Islet precursor cell (in vitro differentiated cells): ENCODE measurements around the gene LDLRAD4.

ENCODE experiments used
- DNase-seq: peaks from one replicate; pipeline ENCODE4 v3.0.0-alpha.2; 2018

Gene LDLRAD4

DNA sequence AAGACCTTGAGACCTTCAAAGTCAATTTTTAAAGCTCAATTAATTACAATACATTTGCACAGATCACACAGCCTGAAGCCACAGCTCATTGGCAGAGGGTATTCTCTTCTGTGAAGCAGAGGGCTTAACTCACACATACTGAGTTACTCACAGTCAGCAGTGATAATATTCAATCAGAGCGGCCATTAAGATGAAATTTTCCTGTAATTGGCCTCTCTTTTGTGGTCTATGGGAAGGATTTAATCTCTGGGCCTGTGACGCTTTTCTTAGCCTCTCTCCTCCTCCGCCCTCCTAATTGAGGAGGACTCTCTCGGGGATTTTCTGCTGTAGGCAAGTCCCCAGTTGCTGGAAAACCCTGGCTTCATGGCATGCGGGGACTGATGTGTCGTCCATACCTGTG, 12.3 kb upstream of the LDLRAD4 start:
- no peak for DNase-seq

DNA sequence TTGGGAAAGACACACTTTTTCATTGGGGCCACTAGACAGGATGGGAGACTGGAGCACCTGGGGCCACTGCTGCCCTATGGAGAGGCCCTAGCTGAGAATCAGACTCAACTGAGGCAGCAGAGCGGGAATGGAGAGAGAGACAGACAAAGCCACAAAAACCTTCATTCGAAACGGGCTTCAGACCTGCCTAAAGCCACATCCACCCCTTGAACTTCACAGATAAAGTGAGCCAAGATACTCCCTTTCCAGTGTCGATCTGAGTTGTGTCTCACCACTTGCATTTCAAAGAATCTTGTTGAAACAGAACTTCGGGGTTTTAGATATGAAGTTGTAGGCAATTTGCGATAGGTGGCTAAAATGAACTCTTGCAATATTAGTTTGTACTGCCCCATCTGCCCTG, 11.3 kb upstream of the LDLRAD4 start:
- DNase-seq = no peak

DNA sequence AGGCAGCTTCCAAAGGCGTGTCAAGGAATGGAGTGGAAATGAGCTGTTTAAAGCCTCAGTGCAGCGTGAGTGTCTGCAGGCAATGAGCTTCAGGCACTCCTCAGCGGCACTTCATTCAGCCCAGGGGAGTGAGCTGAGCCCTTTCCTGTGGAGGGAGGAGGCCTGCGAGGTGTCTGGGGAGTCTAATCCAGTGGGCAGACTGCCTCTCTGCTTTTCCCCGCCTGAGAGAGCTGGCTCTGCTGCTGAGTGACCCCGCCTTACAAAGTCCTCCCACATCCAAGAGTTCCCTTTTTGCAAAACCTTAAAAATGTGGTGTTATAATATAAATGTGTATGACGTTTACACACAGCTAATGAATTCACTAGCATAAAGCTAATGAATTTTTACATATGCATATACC, 7.0 kb upstream of the LDLRAD4 start:
- no peak for DNase-seq

DNA sequence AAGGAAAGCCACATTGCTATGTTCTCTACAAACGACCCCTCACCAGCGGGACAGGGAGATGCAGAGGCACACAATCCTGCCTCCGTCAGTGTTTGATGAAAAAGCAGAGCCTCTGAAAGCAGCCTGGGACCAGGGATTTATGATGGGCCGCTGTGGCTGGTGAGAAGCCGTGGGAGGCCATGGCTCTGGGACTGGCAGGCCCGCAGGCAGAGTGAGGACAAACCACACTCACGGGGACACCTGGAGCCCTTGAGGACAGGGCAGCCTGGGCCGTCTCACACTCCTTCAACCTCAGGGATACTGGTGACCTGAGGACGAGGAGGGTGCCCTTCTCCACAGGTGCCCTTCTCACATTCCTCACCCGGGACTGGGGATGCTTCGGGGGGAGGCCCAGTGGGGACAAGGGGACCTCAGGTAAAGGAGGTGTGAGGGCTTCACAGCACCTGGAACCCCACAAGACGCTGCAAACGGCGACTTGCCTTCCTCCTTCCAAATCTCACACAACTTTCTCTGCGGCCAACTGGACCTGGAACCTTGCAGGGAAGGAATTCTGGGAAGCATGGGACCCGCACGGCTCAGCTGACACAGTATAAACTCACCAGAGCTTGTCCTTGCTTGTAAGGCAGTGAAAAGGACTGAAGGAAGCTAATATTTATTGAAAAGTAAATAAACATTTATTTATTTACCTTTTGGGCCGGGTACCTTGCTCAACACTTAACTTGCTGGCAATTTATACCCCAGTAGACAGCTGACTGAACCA, 5.3 kb upstream of the LDLRAD4 start:
- no peak for DNase-seq

DNA sequence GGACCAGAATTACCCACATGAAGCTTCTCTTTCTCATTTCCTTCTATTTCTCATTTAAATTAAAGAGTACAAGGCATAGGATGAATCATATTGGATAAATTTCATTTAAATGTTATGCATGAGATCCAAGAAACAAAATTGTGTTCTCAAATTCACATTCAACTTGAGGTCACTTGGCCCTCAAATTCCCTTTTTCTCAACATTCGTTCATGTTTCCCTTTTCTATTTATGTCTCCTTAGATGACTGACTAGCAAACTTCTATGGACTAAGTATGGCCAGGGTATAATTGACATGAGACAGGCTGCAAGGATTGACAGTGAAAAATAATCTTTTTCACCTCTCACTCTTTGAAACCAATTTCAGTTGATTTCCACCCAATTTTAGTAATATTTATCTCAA, 4.0 kb upstream of the LDLRAD4 start:
- no peak for DNase-seq

DNA sequence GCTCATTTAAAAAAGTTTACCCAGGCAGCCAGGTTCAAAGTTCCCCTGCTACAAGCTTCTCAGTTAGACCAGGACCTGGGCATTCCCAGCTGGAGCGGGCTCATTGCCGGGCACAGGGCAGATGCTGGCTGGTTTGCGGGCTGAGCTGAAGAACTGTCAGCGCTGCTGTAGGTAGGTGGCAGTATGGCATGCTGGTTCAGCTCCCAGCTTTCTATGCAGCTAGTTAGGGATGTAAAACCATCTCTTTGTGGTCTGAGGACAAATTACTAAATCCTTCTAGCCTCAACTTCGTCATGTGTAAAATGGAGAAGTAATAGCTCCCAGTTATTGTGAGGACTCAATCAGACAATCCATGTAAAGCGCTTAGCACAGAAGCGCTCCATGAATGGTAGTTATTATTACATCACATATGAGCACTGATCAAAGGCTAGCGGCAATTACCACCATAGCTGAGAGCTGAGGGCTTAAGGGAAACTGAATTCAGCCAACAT, 2.4 kb upstream of the LDLRAD4 start:
- DNase-seq = peak; percentile 82

DNA sequence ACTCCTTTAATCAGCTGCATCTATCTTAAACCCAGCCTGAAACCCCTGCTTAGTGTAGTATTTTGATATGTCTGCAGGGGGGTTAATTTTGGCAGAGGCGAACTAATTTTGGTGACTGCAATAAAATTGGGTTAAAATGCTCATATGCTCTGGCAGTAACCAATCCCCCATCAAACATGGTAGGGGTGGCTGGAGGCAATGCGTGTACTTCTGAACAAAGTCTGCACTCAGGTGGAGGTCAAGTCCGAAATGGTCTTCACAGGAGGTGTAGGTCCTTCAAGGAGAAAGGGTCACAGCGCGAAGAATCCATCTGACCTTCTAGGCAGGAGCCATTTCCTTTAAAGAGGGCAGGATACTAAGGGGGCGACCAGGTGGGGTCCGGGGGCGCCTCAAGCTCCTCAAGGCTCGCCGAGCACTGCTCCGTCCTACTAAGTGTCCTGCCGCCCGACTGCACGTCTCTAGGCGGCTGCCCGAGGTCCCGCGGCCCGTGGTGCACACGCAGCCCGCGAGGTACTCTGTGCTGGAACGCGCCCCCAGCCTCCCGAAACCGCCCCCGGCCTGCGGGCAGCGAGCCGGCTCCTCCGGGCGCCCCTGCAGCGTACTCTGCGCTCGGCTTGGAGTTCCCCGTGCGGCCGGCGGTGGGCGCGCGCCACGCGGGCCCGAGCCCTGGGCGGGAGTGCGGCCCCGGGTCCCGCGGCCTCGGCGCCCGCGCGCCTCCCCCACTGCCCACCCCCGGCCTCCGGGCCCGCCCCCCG, 1.7 kb upstream of the LDLRAD4 start:
- DNase-seq = peak; percentile 69

DNA sequence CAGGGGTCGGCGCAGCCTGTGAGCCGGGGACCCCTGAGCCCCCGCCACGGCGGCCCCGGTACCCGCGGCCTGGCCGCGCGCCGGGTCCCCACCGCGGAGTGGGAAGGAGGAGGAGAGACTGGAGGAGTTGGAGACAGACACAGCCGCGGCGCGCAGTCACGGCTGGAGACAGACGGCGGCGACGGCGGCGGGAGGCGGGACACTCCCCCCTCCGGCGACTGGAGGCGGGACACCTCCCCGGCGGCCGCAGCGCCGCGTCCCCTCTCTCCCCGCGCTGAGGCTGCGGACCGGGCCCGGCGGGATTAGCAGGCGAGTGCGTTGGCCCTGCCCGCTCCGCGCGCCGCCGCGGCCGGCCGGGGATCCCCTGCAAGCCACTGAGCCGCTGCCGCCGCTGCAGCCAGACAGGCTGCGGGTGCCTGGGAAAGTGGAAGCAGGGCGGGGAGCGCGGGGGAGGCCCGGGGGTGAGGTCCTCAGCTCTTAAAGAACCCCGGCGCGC, 1.0 kb upstream of the LDLRAD4 start:
- peak; percentile 81 for DNase-seq

DNA sequence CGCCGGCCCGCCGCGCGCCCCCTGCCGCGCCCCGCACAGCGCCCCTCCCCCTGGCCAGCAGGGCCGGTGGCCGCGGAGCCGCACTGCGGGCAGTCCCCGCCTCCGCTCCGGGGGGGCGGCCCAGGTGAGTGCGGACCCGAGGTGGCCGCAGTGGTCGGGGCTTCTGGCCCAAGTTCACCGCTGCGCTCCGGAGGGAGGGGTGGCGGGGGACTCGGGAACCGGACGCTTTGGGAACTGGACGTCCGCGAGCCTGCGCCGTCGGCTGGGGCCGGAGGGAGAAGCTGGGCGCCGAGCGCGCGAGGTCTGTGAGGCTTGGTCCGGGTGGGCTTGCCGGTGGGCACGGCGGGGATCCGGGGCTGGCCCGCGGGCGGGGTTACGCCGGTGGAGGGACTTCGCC, 591 bp upstream of the LDLRAD4 start:
- peak; percentile 69 for DNase-seq

DNA sequence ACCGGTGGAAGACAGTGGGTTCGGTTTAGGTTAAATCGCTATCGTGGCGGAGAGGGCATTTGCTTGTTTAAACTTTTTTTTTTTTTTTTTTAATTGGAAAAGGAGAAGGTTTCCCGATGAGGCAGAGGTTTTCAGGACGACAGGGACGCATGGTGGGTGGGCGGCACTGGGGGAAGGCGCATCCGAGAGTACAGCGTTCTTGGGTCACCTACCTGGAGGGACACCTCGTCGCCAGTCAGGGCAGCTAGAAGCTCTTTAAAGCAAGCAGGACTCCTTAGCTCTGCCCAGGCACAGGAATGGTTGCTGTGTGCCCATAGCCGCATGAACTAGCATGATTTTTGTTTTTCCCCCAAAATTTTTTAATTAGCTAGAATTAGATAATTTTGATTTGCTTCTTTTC, 437 bp downstream of the LDLRAD4 start:
- no peak for DNase-seq

DNA sequence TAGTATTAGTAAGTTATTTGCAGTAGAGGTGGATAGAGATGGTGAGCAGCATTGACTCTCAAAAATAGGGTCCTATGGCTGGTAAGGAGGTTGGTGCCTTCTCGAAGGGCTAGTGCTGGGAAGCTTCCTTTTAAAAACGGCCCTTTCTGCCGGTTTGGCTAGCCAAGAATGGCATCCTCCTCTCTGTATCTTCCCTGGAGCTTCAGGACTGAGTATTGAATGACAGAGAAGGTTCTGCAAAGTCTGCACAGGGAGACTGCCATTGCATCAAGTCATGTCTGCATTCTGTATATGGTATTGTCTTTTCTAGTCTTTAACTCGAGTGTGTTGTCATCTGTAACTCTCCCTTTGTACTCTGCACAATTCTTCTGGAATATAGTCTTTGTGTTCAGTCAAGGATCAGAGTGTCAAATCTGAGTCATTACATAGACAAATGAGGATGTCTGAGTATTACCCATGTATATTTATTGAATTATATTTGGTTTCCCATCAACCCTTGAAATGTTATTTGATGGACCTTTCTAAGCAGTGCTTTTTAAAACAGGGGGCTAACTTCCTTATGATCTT, 1.1 kb downstream of the LDLRAD4 start:
- no peak for DNase-seq

DNA sequence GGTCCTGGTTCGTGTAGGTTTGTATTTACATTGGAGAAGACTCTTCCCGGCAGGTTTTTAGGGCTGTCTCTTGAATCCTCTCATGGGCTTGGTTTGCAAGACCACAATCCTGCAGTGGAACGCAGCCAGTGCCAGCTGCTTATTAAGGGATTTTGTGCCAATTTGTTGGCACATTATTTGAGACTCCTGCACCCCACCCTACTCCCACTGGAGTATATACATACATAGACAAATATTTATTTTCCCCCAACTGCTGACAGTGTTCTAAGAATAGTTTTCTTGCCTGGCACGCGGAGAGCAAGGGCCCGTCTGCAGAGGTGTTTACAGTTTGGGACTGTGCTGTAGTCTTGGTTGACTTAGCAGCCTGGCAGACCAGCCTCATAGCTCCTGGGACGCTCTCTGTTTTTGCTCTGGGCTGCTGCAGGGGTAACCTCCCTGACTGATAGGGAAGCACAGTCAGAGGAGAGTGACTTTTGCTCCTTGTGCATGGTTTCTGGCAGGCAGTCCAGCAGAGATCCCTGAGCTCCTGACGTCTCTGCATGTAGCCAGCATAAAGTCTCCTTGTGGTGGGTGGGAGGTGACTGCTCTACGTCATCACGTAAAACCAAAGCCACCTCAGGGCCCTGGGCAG, 1.9 kb downstream of the LDLRAD4 start:
- DNase-seq = peak; percentile 91

DNA sequence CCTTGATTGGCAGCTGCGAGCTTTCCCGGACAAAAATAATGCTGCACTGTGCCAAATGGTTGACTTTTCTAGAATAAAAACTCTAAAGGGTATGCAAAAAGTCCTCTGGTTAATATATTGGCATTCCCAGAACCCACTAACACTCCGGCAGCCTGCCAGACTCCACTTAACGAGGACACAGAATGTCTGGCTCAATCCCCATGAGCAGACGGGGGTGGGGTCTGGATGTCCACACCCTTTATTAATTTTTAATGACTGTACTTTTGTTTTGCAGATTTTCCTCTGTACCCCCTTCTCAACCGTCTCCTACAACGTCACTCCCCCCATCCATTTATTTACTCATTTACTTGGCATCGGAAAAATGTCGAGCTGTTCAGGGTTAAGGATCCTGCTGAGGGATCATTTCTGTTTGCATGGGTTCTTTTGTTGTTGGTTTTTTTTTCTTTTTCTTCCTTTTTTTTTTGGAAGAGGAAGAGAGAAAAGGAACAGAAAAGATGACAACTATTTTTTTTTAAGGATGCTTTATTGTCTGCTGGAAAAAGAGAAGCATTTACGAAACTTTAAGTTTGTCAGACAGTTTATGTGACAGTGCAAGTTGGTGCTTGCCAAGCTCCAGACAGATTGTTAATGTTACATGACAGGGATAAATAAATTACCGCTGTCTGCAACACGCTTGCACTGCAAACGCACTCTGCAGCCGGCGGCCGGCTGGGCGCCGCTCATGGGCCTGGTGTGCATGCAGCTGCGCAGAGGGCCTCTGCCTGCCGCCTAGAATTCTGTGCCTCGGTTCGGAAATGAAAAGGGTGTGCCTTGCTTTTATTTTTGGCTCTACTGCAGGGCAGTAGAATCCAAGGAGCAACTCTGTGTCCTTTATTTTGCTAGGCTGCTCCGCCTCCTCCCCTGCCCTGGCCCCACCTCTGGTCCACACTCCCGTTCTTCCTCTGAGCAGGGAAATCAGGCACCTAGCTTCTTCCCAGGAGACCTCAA, 3.6 kb downstream of the LDLRAD4 start:
- DNase-seq = peak; percentile 69

DNA sequence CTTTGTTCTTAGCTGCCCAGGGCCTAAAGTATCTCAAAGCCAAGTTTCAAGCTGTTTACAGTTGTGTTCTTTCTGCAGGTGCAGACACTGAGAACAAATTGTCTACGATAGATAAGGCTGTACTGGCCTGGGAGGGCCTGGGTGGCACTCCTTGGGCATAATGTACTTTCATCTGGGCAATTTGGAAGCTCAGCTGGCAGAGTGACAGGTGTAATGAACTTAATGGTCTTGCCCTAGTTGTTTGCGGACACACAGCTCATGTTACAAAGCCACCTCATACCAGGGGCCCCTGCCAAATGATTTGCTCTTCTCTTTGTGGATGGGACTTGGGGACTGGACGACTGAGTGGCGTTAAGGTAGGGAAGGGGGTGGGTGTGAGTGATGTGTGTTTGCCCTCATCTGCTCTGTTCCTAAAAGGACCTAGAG, 4.3 kb downstream of the LDLRAD4 start:
- peak; percentile 54 for DNase-seq

DNA sequence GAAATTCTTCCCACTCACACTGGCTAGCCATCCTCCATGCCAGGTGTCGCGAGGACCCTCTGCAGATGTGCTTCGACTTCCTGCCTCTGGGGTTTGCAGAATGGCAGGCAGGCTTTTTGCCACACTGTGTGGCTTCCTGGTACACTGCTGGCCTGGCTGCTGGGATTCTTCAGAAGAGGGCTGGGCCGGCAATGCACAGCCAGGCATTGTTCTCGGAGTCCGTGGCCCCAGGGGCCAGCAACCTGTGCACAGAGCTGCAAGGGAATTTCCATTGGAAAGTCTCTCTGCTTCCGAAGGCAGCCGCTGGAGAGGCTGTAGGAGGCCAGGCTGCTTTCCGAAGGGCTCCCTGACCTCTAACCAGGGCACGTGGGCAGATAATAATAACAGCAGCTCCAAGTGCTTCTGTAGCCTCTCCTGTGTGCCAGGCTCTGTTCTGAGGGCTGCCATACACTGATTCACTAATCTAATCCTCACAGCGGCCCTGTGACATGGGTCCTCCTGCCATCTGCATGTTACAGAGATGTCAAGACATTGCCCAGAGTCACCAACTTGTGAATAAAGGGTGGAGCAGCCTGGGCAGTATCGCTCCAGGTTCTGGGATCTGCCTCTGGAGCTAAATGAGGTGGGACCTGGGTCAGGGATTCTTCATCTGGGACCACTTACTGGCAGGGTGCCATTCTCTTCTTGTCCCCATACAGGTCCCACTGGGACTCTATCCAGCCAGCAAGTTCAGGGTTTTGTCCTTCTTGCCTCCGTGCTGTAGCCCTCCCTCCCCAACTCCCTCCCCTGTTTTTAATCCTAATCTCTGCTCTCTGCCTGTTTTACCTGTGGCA, 5.0 kb downstream of the LDLRAD4 start:
- DNase-seq = peak; percentile 89

DNA sequence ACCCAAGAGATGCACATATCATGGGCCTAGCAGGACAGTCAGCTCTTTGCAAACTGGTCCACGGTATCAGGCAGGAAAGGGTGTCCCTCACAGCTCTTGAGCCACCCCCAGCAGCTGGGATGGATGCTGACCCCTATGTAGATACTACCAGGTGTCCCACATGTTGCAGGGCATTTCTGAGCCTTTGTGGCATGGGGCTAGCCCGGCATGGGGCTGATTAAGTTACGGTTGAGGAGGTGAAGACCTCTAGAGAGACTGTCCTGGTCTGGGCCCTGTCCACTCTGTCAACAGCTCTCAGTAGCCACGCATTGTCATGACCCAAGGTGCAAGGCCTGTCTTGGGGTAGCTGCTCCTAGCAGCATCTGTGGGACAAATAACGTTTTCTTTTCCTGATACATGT, 6.7 kb downstream of the LDLRAD4 start:
- peak; percentile 13 for DNase-seq

DNA sequence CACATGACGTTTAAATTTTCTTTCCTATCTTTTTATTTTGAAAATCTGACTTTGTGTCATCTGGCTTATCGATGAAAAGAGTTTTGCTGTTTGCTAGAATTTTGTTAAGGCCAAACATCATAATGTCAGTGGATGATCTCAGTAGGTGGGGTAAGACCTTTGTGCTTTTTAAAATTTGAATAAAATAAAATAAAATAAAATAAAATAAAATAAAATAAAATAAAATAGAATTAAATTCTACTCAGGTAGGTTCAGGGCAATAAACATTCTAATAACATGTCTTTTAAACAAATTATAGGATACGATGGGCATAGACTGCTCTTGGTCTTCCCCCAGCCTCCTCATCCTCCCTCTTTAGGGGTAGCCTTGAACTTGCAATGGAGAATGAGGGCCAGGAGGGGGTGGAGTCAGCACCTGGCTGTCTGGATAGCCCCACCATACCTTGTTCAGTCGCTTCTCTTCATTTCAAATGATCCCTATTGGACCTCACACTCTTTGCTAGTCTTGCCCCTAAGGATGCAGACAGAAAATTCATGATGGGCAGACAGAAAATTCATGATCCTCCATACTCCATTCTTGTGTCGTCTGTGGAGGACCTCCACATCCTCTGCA, 8.1 kb downstream of the LDLRAD4 start:
- DNase-seq = no peak

DNA sequence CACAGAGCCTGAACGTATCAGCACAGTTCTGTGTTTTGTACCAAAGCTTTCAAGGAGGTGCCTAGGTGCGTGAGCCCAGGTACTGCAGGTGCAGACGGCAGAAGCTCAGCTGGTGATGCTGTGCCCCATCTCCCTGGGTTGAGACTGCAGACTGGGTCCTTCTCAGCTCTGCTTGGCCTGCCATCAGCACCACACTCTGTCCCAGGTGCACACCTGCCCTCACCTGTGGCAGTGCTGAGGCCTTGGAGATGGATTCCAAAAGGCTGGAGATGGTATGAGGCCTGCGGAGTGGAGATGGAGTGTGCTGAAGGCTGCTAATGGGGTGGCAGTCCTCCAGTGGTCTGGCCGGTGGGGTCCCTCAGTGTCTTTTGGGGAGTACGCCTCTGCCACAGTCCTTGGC, 9.3 kb downstream of the LDLRAD4 start:
- peak; percentile 41 for DNase-seq

DNA sequence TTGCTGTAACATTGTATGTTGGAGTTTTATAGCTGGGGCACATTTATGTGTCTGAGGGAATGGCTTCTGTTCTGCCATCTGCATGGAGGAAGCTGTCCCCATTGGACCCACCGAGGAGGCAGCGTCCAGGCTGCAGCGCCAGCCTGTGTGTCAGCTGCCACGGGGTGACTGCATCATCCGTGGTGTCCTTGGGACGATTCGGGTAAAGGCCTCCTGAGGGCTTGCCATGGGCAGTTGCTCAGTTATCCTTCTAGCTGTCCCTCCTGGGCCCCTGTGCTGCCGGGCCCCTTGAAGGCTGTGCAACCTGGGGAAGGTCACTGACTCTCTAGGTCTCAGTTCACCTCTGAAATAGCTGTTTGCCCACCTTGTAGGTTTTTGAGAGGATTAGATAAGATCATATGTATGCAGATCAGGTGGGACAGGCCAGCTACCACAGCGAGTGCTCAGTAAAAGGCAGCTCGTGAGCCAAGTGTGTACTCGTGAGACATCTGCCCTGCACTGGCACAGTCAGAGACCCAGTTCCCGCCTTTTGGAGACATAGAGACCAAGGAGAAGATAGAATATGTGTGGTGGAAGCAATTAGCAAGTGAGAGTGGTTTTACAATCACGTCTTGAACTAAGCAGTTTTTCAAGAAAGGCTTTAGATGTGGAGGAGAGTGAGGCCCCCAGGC, 10.6 kb downstream of the LDLRAD4 start:
- DNase-seq = peak; percentile 32

DNA sequence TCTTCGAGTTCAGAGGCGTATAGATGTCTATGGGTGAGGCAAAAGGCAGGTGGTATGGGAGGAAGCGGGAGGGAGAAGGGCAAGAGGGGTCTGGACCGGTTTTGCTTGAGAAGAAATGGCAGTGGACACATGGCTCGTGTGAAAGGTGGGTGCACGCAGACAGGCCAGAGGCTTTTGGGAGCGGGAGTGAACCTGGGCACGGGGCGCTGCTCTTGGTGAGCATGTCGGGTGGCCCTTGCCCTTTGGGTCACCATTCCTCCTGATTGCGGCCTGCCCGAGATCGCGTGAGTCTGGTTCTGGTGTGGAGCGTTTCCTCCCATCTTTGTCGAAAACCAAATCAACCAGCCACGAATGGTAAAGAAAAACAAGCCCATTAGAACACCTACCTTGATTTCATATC, 12.6 kb downstream of the LDLRAD4 start:
- peak; percentile 37 for DNase-seq
